ENCODE results near the gene ZNF160. TPM values are rescaled to one million over a fixed set of nuclear protein-coding genes. Genes with fewer than 3 reads are reported as not detected.

The ZNF160 gene
- total RNA-seq (2022) (30.6 and 33.3 TPM in 2 replicates), Bru-seq, nascent RNA (percentile 80 among the genes with signal in this experiment), BruChase-seq, experiment 1, labeled RNA remaining after a 2-hour chase (percentile 80 among the genes with signal in this experiment), BruChase-seq, experiment 2, labeled RNA remaining after a 6-hour chase (percentile 75 among the genes with signal in this experiment)
- long read RNA-seq, full-length matches to known transcripts: 5 of 23 reads
- long read RNA-seq, partial matches to known transcripts: 0 of 23 reads
- long read RNA-seq, other reads (novel, unspliced or antisense): 18 of 23 reads

DNA sequence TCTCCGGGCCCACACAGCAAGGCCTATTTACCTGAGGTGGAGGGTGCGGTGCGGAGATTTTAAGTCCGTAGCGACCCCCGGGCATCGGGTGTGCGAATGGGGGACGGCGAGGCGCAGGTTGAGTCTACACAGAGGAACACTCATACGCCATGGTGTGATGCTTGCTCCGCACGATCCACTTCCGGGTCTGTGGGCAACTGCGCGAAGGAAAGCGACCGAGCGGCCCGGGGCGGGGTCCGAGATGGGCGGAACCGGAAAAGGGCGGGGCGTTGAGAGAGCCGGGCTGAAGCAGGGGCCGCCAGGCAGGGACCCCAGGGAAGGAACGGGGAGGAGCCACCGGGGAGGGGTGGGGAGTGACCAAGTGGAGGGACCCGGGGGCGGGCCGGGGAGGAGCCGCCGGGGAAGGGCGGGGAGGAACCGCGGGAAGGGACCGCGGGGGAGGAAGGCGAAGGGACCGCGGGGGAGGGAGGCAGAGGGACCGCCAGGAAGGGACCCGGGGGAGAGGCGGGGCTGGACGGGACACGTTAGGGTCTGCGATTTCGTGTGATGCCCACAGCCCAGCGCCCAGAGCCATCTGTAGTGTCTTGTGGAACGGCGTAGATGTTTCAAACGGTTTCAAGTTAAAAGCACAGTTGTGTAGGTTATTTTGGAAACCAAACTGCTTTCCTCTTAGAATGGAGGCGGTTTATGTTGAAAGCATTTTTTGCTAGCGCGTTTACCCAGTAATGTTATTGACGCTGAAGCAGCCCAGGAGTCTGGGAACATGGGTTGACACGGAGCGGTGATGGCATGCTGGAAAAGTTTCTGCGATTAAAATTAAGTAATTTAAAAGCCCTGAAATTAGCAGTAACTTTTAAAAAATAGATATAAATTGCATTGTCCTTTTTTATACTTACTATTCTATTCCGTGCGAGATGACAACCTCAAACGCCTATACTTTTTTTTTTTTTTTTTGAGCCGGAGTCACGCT lies at the start of gene ZNF160:
ZNF160 (minus strand) TSS at position 189 of the 970 bp plus-strand sequence. CDS start 17,146 bp downstream, outside the sequence.
- POLR2A ChIA-PET: no interaction called here

GRCh38 chr19:53147645-53148044 lies 44.4 kb upstream of the ZNF160 start:
- Histone ChIP-seq H3K27me3 (replicated peaks; ENCODE audit: control insufficient read depth, insufficient read depth, low read length) (no peaks in the 10 kb centered on the region), H3K4me1 (no peaks in the 10 kb centered on the region), H3K36me3 (ENCODE audit: control insufficient read depth, insufficient read depth, low read length) (no peaks in the 10 kb centered on the region), H3K4me3 (ENCODE audit: low read depth, low read length) (no peak overlapping the region), H3K9me3 (peaks cover 32% of the 10 kb centered on the region)
- Mint-ChIP-seq H3K27me3 (ENCODE audit: insufficient read depth, unreplicated experiment) (no peaks in the 10 kb centered on the region), H3K4me3 (ENCODE audit: unreplicated experiment) (no peak overlapping the region), H3K9me3 (ENCODE audit: unreplicated experiment) (peaks cover 27% of the 10 kb centered on the region), H3K36me3 (ENCODE audit: insufficient read depth, unreplicated experiment) (peaks cover 5% of the 10 kb centered on the region), H3K27ac (ENCODE audit: unreplicated experiment) (no peak overlapping the region), H3K4me1 (ENCODE audit: low read depth, unreplicated experiment) (no peaks in the 10 kb centered on the region)
- CTCF ChIA-PET: no interaction called here
- POLR2A ChIA-PET: no interaction called here
- no peak for DNase-seq
- BruUV-seq (replicated peaks): no TSS peak
- intact Hi-C loops (cut with micrococcal nuclease; ENCODE audit: unreplicated experiment): no loop called here
- TF ChIP-seq, protein P1, sequence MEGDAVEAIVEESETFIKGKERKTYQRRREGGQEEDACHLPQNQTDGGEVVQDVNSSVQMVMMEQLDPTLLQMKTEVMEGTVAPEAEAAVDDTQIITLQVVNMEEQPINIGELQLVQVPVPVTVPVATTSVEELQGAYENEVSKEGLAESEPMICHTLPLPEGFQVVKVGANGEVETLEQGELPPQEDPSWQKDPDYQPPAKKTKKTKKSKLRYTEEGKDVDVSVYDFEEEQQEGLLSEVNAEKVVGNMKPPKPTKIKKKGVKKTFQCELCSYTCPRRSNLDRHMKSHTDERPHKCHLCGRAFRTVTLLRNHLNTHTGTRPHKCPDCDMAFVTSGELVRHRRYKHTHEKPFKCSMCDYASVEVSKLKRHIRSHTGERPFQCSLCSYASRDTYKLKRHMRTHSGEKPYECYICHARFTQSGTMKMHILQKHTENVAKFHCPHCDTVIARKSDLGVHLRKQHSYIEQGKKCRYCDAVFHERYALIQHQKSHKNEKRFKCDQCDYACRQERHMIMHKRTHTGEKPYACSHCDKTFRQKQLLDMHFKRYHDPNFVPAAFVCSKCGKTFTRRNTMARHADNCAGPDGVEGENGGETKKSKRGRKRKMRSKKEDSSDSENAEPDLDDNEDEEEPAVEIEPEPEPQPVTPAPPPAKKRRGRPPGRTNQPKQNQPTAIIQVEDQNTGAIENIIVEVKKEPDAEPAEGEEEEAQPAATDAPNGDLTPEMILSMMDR (IDR thresholded peaks at IDR 0.05; ENCODE audit: insufficient read depth in 1 of 2, low read depth in 1 of 2, low read length in 1 of 2, severe bottlenecking in 1 of 2, unreplicated experiment in 1 of 2): no peak

More for the DNA sequence above, at the start of gene ZNF160:
- Histone ChIP-seq H3K9me3 (peaks cover 5% of the 10 kb centered on the region; the same call in 1 of the 2 replicates), H3K36me3 (ENCODE audit: control insufficient read depth, insufficient read depth, low read length) (peaks cover 3% of the 10 kb centered on the region), H3K4me1 (no peaks in the 10 kb centered on the region), H3K4me3 (ENCODE audit: low read depth, low read length) (peak within 1 kb of the TSS; percentile 100), H3K27me3 (replicated peaks; ENCODE audit: control insufficient read depth, insufficient read depth, low read length) (no peaks in the 10 kb centered on the region)
- no peaks in the 10 kb centered on the region for H3K9me3 Mint-ChIP-seq (ENCODE audit: unreplicated experiment)
- DNase-seq: peak; percentile 99
- peaks cover 13% of the 10 kb centered on the region for H3K4me1 Mint-ChIP-seq (ENCODE audit: low read depth, unreplicated experiment)
- peak within 1 kb of the TSS; percentile 83 for H3K4me3 Mint-ChIP-seq (ENCODE audit: unreplicated experiment)
- H3K27ac Mint-ChIP-seq (ENCODE audit: unreplicated experiment): peak within 1 kb of the TSS; percentile 76
- CTCF ChIA-PET: no interaction called here
- no TSS peak for BruUV-seq (replicated peaks)
- peaks cover 38% of the 10 kb centered on the region for H3K36me3 Mint-ChIP-seq (ENCODE audit: insufficient read depth, unreplicated experiment)
- H3K27me3 Mint-ChIP-seq (ENCODE audit: insufficient read depth, unreplicated experiment): no peaks in the 10 kb centered on the region
- intact Hi-C loops (cut with micrococcal nuclease; ENCODE audit: unreplicated experiment): loop anchor here (2.0 kb wide), 1 partner anchor 29 kb away; the partner anchor contains the start of gene ZNF415
- TF ChIP-seq, protein P1 (IDR thresholded peaks at IDR 0.05; ENCODE audit: insufficient read depth in 1 of 2, low read depth in 1 of 2, low read length in 1 of 2, severe bottlenecking in 1 of 2, unreplicated experiment in 1 of 2): no peak

- Histone ChIP-seq H3K36me3 (ENCODE audit: control insufficient read depth, insufficient read depth, low read length) (no peaks in the 10 kb centered on the region), H3K27me3 (replicated peaks; ENCODE audit: control insufficient read depth, insufficient read depth, low read length) (no peaks in the 10 kb centered on the region), H3K4me3 (ENCODE audit: low read depth, low read length) (no peak overlapping the region), H3K4me1 (no peaks in the 10 kb centered on the region), H3K9me3 (peaks cover 18% of the 10 kb centered on the region)
- CTCF ChIA-PET: no interaction called here
- Mint-ChIP-seq H3K27me3 (ENCODE audit: insufficient read depth, unreplicated experiment) (no peaks in the 10 kb centered on the region), H3K36me3 (ENCODE audit: insufficient read depth, unreplicated experiment) (peaks cover 5% of the 10 kb centered on the region), H3K4me3 (ENCODE audit: unreplicated experiment) (no peak overlapping the region), H3K9me3 (ENCODE audit: unreplicated experiment) (peaks cover 52% of the 10 kb centered on the region), H3K27ac (ENCODE audit: unreplicated experiment) (no peak overlapping the region), H3K4me1 (ENCODE audit: low read depth, unreplicated experiment) (no peaks in the 10 kb centered on the region)
- intact Hi-C loops (cut with micrococcal nuclease; ENCODE audit: unreplicated experiment): no loop called here
- no TSS peak for BruUV-seq (replicated peaks)
- POLR2A ChIA-PET: no interaction called here
- TF ChIP-seq, protein P1 (IDR thresholded peaks at IDR 0.05; ENCODE audit: insufficient read depth in 1 of 2, low read depth in 1 of 2, low read length in 1 of 2, severe bottlenecking in 1 of 2, unreplicated experiment in 1 of 2): no peak
- DNase-seq: no peak
Observed at GRCh38 chr19:53140351-53140750, 37.1 kb upstream of the ZNF160 start.
